ENCODE measurements around the gene TFAP2E.

The TFAP2E gene

DNA sequence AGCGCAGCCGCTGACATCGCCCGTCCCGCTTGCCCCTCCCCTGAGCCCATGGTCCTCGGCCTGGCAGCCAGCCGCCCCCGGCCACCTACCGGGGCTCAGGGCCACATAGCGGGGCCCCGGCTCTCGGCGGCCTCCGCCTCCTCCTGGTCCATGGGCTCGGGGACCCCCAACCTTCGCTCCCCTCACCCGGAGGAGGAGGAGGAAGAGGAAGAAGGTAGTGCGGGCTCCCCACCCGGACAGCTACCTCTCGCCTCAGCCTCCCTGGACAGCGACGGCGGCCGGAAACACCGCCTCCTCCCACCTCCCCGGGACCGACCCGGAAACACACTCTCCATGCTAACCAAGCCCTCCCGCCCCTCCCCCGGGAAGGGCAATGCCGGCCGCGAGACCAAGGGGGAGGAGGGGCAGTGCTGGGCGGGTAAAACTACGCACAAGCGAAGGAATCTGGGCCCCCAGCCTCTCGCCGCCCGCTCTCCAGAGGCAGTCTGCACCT is 15.9 kb upstream of the TFAP2E start, which contains the start of gene KIAA0319L:
KIAA0319L (minus strand) TSS at position 286 of the 493 bp plus-strand sequence. CDS start 2,912 bp downstream, outside the sequence.
- no peak for DNase-seq (ENCODE audit: low read depth in 2 of 2)

DNA sequence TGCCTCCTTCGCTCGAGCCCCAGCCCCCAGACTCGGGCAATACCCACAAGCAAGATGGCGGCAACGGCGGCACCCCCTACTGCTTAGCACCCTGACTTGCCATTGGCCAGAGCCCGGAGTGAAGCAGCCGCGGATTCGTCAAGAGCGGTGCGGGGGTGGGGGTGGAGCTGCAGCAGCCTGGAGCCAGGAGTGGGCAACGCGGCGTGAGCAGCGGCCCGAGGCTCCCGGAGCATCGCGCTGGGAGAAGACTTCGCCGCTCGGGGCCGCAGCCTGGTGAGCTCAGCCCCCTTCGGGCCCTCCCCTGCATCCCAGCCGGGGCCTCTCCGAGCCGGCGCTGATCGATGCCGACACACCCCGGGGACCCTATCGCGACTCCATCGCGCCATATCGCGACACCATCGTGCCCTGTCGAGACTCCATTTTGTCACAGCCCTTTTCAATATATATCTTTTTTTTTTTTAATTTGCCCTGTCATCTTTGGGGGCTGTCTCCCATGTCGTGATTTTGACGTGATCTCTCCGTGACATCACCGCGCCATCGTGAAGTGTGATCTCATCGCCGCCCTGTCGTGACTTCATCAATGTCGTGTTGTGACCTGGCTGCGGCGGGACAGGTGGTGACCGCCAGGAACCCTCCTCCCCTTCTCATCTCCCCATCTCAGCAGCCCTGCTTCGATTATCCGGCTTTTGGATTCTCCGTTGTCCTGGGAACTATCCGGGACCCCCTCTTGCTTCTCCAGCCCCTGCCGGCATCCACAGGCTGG is 15.3 kb upstream of the TFAP2E start, which contains the start of gene NCDN:
NCDN (plus strand) TSS at position 189 of the 763 bp plus-strand sequence; CDS start at position 581, 392 bp downstream.
- DNase-seq (ENCODE audit: low read depth in 2 of 2), result peak; percentile 93 to 95

DNA sequence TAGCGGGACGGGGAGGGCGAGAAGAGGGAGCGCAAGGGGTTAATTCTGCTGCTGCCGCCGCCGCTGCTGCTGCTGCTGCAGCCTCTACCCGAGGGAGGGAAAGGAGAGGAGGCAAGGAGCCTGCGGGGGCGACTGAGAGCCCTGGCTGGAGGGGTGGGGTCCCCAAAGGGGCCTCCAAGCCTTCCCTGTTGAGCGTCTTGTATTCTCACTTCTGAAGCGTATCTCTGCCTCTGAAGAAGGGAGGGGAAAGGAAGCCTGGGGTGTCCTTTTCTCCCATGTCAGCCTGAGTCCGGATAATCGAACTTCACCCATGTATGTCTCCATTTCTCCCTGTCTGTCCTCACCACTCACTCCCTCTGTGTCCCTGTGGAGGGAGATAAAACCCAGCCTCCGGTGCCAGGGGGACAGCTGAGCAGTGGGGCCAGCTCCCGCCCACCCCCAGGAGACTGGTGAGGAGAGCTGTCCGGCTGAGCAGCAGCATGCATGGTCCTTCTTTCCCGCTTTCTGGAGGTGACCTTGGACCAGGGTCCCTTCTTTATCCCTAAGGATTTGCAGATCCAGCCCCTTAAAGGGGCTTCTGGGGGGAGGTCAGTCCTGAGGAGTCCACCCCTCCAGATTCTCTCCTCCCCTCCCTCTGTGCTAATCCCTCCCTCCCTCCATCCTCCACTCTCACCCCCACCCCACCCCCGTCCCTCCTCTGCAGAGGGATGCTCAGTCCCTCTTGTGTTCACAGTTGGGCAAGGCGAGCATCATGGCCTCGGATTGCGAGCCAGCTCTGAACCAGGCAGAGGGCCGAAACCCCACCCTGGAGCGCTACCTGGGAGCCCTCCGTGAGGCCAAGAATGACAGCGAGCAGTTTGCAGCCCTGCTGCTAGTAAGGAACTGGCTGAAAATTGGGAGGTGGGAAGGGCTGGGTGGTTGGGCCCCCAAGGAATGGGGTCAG is 14.5 kb upstream of the TFAP2E start:
- DNase-seq (ENCODE audit: low read depth in 2 of 2), result no peak

DNA sequence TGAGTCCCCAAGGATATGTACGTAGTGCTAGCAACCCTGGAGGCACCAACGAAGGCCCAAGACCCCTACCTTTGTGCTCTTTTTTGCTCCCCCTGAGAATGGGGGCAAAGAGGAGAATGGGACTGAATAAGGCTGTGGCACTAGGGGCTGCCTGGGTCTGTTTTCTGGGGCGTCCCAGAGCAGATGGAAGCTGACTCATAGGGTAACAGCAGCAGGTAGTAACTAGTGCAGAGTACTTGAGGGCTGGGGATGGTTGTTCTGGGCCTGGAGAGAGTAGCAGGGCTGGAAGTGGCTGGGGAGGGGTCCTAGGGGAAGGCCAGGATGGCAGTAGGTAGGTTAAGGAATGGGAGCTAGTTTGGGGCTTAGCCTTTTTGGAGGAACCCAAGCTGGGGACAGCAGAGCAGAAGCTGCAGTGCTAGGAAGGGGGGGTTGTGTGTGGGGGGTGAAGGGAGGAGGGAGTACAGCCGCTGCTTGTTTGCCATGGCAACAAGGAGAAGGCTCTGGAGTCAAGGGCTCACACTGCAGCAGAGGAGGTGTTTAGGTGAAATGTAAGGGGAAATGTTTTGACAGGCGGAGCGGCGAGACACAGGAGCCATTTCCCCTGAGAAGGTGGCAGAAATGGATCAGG is 13.7 kb upstream of the TFAP2E start:
- DNase-seq (ENCODE audit: low read depth in 2 of 2), result no peak

DNA sequence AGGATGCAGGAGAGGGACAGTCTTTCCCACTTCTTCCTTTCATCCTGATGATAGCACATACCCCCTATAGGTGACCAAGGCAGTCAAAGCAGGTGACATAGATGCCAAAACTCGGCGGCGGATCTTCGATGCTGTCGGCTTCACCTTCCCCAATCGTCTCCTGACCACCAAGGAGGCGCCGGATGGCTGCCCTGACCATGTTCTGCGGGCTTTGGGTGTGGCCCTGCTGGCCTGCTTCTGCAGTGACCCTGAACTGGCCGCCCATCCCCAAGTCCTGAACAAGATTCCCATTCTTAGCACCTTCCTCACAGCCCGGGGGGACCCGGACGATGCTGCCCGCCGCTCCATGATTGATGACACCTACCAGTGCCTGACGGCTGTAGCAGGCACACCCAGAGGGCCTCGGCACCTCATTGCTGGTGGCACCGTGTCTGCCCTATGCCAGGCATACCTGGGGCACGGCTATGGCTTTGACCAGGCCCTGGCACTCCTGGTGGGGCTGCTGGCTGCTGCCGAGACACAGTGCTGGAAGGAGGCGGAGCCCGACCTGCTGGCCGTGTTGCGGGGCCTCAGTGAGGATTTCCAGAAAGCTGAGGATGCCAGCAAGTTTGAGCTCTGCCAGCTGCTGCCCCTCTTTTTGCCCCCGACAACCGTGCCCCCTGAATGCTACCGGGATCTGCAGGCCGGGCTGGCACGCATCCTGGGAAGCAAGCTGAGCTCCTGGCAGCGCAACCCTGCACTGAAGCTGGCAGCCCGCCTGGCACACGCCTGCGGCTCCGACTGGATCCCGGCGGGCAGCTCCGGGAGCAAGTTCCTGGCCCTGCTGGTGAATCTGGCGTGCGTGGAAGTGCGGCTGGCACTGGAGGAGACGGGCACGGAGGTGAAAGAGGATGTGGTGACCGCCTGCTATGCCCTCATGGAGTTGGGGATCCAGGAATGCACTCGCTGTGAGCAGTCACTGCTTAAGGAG is 12.6 kb upstream of the TFAP2E start:
- DNase-seq (ENCODE audit: low read depth in 2 of 2), result no peak

DNA sequence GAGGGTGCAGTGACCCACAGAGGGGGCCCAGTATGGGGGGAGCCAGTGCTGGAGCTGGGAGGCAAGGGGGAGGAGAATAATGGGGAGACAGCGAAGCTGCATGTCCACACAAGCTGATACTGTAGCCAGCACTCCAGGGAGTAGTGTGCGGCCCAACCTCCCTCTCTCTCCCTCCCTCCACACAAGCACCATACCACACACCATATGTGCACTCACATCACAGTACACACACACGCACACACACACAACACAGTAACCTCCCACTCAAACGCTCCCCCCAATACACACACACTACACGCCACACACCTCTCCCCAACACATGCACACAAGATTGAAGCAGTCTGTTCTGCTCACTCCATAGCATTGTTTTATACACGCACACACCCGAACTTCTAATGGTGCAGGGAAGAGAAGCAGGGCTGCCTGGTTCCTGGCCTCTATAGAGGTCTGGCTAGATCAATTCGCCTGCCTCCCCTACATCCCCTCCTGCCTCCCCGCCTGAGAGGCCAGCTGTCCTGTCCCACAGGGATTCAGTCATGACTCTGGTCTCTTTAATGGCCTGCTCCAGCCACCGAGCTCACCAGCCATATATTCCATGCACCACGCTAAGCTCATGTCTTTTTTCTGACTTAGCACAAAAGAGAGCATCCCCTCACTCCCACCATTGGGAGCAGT is 11.7 kb upstream of the TFAP2E start:
- DNase-seq (ENCODE audit: low read depth in 2 of 2), result no peak

DNA sequence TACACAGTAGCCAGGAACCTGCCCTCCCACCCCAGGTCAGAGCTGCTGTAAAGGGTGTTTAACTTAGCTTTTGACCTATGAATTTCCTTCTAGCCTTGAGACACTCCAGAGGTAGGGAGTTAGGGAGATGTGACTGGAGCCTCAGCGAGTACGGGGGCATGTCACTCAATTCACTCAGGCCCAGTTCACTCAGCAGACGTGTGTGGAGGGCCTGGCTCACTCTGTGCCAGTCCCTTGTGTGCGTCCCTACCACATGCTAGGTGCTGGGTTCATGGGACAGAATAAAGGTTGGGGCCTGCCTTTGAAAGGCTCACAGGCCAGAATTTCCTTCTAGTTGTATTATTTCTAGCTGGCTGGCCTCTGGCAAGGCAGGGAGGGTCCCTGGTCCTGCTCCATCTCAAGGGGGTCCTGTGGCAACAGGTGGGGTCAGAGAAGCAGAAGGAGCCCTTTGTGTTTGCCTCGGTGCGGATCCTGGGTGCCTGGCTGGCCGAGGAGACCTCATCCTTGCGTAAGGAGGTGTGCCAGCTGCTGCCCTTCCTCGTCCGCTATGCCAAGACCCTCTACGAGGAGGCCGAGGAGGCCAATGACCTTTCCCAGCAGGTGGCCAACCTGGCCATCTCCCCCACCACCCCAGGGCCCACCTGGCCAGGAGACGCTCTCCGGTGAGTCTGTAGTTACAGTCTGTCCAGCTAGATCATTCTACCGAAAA is 11.0 kb upstream of the TFAP2E start:
- DNase-seq (ENCODE audit: low read depth in 2 of 2), result no peak

DNA sequence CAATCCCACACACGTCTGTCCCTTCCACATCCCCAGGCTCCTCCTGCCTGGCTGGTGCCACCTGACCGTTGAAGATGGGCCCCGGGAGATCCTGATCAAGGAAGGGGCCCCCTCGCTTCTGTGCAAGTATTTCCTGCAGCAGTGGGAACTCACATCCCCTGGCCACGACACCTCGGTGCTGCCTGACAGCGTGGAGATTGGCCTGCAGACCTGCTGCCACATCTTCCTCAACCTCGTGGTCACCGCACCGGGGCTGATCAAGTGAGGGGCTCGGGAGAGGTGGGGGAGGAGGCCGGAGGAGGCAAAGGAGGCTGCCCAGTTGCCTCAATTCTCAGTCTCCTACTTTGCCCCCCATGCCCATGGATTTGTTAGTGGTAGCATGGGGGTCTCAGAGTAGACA is 9.9 kb upstream of the TFAP2E start:
- DNase-seq (ENCODE audit: low read depth in 2 of 2), result no peak

DNA sequence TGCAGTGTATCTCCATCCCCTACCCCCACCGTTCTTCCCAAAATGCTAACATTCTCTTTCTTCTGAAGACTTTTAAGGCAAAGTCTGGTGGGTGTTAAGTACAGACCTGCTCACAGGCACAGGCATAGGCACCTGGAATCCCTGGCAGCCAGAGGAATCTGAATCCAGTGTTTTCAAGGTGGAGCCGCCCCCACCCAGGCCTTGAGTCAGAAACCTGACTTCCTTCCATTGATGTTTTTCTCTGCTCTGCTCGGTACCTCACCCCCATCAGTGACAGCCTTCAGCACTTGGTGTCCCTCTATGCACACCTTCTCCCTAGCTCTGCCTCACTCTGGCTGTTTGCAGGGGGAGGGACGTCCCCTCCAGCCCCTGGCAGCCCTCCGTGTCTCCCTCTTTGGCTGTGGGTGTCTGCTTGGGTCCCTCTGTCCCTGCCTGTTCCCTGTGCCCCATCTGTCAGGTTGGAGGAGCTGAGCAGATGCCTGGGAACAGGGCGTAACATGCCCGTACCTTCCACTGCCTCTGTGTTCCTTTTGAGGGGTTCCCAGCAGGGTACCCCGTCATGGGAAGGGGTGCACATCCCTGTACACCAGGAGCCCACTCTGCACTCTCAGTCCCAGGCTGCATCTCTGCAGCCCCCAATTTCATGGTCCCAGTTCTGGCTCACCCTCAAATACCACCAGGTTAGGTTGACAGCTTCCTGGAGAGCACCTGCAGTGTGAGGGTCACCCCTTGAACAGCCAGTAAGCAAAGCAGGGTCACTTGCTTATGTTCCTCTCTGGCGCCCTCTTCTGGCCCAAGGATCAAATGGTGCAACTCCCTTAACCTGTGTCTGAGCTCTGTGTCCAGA is 8.9 kb upstream of the TFAP2E start:
- DNase-seq (ENCODE audit: low read depth in 2 of 2), result peak; percentile 34

DNA sequence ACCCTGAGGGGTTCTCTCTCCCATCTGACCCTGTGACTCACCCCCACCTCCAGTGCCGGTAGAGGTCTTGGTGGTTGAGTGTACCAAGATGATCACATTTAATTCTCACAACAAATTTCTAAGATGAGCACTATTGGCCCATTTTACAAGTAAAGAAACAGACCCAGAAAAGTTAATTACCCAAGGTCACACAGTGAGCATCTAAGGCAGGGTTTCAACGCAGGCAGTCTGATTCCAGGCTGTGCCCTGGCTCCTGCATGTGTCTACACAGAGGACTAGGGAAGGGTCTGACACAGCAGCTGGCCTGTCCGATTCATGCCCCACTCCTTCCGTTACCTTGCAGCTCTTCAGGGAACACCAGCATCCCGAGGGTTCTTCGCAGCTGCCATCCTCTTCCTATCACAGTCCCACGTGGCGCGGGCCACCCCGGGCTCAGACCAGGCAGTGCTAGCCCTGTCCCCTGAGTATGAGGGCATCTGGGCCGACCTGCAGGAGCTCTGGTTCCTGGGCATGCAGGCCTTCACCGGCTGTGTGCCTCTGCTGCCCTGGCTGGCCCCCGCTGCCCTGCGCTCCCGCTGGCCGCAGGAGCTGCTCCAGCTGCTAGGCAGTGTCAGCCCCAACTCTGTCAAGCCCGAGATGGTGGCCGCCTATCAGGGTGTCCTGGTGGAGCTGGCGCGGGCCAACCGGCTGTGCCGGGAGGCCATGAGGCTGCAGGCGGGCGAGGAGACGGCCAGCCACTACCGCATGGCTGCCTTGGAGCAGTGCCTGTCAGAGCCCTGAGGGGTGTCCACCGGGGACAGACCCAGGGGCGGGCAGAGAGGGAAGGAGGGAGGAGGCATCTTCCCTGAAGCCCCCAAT is 8.0 kb upstream of the TFAP2E start:
- no peak for DNase-seq (ENCODE audit: low read depth in 2 of 2)

DNA sequence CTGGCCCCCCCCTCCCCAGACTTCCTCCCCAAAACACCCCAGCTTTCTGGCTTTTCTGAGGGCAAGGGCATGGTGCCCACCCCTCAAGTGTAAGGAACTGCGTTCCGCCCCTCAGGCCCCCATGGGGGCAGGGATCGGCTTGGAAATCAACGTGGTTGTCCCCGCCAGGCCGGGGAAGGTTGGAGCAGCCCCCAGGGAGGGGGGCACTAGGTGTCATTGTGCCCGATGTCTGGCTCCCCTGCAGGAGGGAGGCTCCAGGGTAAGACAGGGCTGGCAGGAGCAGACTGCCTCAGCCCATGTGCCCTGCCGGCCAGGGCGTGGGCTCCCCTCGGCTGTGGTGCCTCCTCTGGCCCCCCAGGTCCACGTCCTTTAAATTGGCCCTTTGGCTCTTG is 7.4 kb upstream of the TFAP2E start:
- no peak for DNase-seq (ENCODE audit: low read depth in 2 of 2)

DNA sequence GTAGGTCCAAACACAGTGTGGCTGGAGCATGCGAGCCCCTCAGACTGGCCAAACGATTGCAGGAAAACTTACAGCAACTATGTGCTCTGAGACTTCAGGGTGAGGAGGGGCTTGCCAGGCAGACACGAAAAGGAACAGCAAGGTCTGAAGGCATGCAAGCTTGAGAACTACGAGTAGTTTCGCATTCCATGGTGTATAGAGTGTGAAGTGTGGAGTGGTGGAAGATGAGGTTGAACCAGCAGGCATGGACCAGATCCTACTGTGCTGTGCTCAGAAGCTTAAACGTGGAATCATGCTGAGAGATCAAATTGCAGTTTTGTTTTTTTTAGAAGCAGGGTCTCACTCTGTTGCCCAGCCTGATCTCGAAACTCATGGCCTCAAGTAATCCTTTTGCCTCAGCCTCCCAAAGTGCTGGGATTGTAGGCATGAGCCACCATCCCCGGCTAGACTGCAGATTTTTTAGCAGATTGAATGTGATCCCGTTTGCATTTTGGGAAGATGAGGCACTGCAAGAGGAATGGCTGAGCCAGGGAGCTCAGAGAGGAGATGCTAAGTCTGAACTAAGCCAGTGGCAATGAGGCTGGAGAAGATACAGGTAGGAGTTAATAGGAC is 5.1 kb upstream of the TFAP2E start:
- DNase-seq (ENCODE audit: low read depth in 2 of 2), result no peak

DNA sequence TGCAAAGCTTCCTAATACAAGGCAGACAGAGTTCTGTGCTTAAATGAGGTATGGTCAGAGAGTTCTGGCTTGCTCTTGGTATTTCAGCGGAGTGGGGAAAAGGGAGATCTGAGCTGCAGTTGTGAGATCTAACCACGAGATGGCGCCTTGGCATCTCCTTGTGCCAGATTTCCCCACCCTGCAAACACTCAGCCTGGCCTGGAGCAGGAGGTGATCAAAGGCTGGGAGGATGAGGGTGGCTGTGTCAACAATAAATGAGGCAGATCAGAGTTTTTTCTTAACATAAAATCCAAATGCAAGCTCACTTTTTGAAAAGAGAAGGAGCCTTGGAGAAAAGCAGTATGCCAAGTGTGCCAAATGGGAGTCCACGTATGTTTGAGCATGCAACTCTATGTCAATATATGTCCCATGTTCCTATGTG is 4.1 kb upstream of the TFAP2E start:
- DNase-seq (ENCODE audit: low read depth in 2 of 2), result peak; percentile 32 to 36

DNA sequence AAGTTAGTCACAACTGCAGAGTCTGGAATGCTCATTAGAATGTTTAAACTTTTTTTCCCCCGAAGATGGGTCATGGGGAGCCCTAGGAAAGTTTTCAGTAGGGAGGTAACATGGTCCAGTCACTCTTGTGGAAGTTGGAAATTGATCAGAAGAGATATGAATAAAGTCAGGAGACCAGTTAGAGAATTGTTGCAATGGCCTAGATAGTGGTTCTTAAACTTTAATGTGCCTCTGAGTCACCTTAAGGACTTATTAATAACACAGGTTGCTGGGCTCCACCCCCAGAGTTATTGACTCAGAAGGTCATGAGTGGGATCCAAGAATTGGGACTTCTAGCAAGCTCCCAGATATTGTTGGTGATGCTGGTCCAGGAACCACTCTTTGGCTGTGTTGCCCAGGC is 3.2 kb upstream of the TFAP2E start:
- DNase-seq (ENCODE audit: low read depth in 2 of 2), result no peak

DNA sequence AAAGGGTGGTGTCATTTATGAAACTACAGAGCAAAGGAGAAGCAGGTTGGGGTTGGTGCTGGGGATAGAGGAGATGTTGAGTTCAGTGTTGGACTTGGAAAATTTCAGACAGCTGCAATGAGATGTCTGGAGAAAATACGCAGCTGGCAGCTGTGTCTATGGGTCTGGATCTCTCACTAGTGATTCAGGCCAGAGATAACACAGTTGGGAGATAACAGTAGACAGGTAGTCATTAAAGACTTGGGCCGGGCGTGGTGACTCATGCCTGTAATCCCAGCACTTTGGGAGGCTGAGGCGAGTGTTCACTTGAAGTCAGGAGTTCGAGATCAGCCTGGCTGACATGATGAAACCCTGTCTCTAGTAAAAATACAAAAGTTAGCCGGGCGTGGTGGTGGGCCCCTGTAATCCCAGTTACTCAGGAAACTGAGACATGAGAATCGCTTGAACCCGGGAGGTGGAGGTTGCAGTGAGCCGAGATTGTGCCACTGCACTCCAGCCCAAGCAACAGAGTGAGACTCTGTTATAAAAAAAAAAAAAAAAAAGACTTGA is 2.5 kb upstream of the TFAP2E start:
- DNase-seq (ENCODE audit: low read depth in 2 of 2), result no peak

DNA sequence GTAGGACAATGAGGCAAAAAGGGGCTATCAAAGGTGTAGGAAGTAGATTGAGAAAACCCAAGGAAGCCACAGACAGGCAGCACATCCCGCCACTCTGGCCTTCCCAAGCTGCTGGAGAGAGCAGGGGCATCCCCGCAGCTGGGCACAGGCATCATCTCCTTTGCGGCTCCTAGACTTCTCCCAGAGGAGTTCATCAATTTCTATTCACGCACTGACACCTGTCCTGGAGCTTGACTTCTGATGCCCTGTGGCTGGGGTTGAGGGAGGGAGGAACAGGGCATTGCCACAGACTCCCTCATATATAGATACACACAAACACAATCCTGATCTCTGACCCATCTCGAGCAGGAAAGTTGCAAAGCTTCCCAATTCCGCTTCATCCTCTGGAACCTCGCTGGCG is 1.9 kb upstream of the TFAP2E start:
- no peak for DNase-seq (ENCODE audit: low read depth in 2 of 2)

DNA sequence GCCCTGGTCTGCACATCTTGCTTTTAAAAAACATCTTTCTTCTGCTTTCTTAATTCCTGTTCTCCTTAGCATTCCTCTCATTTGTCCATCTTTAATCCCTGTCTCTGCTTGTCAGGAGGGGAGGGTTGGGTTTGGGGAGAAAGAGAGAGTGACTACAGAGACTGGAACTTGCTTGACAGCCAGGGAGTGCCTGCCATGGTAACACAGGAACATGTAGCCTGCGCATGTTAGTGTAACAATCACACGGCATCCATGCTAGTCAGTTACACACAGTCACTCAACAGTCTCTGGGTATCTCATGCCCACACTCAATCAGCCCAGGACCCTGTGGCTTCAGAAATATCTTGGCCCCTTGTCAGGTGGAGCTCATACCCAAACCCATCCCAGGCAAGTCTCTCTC is 818 bp upstream of the TFAP2E start:
- no peak for DNase-seq (ENCODE audit: low read depth in 2 of 2)
